GM19452 (cell line): ENCODE data around the gene TMEM61.

Experiments used
- ATAC-seq: cut with Tn5 transposase; IDR thresholded peaks from one replicate; pipeline ENCODE4 v1.9.1; 2021; ENCODE audit not compliant: unreplicated experiment

The TMEM61 gene

DNA sequence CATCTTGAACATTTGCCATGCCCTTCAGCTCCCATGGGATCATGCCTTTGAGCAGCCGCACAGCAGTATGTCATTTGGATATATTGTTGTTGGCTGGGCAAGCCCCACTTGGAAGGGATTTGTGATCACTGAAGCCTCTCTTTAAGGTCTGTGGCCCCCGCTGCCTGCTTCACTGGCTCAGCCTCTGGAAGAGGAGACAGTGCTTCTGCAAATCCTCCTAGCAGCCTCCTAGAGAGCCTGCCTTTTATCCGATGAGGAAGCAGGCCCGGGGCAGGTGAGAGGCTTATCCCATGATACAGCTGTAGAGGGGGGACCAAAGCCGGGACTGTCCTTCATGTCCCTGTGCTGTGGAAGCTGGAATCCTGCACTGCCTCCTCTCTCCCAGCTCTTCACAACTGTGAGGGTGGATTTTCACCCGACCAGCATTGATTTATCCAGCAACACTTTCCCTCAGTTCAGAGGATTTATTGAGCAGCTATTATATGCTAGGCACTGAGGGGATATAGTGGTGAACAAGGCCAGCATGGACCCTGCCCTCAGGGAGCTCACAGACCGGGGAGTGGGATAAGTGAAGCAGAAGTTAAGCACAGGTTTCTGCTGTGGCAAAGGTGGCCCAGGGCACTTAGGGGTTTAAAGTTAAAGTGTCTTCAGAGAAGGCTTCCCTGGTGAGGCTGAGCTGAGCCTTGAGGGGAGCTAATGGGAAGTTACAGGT lies 3.9 kb downstream of the TMEM61 start:
- no peak for ATAC-seq

GRCh38 chr1:54985556-54985955 lies 5.1 kb downstream of the TMEM61 start:
- ATAC-seq: no peak

DNA sequence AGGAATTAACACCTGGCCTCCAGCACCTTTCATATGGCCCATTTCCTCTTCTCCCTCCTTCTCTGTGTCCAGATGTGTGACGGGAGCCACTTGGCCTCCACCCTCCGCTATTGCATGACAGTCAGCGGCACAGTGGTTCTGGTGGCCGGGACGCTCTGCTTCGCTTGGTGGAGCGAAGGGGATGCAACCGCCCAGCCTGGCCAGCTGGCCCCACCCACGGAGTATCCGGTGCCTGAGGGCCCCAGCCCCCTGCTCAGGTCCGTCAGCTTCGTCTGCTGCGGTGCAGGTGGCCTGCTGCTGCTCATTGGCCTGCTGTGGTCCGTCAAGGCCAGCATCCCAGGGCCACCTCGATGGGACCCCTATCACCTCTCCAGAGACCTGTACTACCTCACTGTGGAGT lies 5.6 kb downstream of the TMEM61 start:
- ATAC-seq: no peak

- ATAC-seq: no peak
Observed at GRCh38 chr1:54986533-54986932, 6.1 kb downstream of the TMEM61 start.

DNA sequence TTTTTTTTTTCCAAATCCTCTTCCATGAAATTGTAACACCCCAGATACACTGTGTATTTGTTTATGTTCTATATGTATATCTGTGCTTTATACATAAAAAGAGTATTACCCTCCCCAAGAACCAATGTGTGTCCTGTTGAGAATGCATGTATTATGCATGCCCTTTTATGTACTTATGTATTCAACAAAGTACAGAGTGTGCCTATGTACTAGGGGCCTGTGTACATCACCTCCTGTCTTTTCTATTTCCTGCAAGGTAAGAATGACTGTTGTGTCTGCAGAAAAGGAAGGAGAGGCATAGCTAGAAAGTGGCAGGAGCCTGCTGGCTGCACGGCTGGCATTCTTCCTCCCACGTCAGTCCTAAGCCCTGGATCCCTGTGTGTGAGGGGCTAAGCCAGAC lies 7.0 kb downstream of the TMEM61 start:
- ATAC-seq: no peak

- ATAC-seq: no peak
Observed at GRCh38 chr1:54987919-54988705, 7.7 kb downstream of the TMEM61 start.

DNA sequence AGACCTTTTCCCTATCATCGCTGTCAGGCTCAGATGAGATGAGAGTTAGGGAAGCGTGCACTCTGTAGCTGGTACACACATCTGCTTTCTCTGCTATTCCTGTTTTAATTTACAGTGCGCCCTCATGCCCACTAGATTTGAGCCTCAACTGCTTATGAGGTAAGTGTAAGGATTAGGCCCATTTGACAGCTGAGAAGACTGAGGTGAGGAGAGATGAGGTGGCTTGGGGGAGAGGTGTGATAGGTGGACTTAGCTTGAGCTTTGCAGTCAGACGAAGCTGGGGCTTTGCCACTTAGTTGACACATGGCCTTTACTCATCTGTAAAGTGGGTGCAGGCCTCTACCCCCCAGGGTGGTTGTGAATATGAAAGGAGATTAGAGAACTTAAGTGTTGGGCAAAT lies 8.5 kb downstream of the TMEM61 start:
- ATAC-seq: no peak

GRCh38 chr1:54989473-54989872 lies 9.0 kb downstream of the TMEM61 start:
- ATAC-seq: no peak

DNA sequence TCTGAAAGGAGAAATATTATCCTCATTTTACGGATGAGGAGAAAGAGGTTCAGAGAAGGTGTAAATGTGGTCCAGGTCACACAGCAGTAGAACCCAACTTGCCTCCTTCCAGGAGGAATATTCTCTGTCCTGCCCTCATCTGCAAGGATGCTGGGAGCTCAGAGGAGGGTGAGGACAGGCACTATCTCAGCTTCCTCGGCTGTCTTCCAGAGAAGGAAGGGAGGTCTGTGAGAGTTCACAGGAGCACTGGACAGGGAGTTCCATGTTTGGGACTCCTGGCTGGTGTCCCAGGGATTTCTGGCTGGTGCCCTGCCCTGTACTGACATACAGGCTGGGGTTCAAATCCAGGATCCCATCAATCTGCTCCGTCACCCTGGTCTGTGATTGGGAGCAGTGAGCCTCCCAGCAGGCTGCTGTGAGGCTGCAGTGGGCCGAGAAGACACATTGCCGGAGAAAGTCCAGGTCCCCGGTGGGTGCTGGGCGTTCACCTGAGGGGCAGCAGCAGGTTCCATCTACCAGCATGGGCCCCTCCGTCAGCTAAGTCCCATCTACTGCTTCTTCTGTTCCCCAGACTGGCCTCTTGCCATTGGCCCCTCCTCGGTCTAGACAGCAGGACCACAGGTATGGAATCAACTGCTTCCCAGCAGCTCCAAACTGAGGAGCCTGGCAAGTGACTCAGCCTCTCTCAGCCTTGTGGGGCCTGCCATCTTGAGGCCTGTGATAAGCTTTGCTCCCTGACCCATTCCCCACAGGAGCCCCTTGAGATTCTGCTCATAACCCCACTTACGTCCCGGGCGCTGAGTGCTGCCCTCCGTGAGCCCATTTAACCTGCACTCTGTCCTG lies 9.8 kb downstream of the TMEM61 start:
- no peak for ATAC-seq

DNA sequence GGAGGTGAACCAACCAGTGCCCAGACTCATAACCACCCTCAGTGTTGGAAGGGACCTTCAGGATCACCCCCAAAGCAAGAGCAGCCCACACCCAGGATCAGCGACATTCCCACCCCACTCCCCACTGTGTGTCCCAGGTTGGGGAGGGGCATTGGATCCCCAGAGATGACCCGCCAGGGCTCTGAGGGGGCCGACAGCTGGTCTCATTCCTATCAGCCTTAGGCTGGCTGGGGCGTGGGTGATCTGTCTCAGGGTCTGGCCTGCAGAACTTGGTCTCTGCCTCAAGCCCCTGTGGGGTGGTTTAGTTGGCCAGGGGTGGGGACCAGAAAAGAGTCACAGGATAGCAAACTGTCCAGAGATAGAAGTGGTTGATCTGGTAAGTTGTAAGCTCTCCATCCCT lies 10.5 kb downstream of the TMEM61 start:
- no peak for ATAC-seq

DNA sequence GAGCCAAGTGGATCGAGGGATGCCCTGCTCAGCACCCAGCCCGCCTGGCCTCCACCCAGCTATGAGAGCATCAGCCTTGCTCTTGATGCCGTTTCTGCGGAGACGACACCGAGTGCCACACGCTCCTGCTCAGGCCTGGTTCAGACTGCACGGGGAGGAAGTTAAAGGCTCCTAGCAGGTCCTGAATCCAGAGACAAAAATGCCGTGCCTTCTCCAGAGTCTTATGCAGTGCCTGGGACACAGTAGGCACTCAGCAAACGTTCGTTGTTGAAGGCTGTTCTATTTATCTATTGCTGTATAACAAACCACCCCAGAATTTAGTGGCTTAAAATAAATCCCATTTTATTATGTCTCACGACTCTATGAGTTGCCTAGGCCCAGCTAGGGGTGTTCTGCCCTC lies 11.5 kb downstream of the TMEM61 start:
- no peak for ATAC-seq

DNA sequence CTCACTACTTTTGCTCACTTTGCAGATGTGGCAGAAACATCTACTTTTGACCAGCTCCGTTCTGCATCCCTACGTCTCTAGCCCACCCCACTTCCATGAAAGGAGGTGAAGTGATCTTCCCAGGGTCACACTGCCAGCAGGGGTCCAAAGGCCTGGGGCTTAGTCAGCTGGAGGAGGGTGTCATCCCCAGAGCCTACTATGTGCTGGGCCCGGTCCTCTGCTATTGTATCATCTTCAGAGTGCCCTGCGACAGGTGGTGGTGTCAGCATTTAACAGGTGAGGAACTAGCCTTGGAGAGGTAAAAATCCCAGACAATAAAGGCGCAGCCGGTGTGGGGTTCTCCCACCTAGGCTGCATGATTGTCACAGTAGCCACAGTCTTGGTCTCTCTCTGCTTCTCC lies 12.7 kb downstream of the TMEM61 start:
- ATAC-seq: no peak

DNA sequence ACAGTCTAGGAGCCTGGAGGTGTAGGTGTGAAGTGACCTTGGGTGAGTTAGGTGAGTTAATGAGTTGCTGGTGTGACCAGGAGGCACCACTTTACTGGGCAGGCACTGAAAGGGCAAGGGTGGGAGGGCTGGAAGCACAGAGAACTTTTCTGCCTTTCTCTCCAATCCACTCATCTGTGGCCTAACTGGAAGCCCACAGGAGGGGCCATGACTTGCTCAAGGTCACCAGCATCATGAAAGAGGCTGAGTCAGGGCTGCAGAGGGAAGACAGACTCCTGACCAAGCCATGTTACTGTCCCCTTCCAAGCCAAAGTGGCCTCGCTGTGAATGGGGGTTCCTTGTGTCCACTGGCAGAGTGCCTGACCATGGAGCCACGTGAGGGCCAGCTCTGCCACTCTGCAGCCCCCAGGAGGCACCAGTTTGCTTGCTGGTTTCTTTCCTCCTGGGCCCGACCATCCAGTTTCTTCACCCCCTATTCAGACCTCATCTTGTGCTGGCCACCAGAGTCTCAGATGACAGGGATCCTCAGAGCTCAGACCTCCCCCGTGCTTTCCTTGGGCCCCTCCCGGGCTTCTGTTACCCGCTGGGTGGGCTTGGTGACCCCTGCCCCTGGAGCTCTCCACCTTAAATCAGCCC lies 14.0 kb downstream of the TMEM61 start:
- no peak for ATAC-seq

DNA sequence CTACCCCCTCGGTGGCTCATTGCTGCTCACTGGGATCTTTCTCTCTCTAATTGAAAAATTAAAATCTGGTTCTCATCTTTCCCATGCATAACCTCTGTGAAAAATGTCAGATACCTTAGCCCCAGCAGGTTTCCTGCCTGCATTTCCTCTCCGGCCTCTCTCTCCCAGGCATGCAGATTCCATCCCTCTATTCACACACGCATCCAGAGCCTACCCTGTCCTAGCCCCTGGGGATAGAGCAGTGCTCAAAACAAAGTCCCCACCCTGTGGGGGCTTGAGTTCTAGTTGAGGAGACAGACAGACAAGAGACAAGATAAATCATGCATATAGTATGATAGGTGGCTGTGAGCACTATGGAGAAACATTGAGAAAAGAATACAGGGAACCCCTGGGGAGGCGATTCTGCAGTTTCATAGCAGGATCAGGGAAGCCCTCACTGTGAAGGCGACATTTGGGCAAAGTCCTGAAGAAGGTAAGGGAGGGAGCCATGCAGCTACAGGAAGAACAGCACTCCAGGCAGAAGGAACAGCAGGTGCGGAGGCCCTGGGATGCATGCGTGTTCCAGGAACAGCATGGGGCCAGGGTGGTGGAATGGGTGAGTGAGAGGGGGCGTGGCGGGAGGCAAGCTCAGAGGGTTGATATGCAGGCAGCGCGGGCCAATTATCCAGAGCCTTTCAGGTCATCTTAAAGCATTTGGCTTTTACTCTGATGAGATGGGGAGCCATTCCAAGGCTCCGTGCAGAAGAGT lies 14.8 kb downstream of the TMEM61 start:
- no peak for ATAC-seq

GRCh38 chr1:54995835-54996234 lies 15.4 kb downstream of the TMEM61 start:
- ATAC-seq: no peak

GRCh38 chr1:54996359-54996868 lies 16.0 kb downstream of the TMEM61 start:
- ATAC-seq: peak; percentile 89

DNA sequence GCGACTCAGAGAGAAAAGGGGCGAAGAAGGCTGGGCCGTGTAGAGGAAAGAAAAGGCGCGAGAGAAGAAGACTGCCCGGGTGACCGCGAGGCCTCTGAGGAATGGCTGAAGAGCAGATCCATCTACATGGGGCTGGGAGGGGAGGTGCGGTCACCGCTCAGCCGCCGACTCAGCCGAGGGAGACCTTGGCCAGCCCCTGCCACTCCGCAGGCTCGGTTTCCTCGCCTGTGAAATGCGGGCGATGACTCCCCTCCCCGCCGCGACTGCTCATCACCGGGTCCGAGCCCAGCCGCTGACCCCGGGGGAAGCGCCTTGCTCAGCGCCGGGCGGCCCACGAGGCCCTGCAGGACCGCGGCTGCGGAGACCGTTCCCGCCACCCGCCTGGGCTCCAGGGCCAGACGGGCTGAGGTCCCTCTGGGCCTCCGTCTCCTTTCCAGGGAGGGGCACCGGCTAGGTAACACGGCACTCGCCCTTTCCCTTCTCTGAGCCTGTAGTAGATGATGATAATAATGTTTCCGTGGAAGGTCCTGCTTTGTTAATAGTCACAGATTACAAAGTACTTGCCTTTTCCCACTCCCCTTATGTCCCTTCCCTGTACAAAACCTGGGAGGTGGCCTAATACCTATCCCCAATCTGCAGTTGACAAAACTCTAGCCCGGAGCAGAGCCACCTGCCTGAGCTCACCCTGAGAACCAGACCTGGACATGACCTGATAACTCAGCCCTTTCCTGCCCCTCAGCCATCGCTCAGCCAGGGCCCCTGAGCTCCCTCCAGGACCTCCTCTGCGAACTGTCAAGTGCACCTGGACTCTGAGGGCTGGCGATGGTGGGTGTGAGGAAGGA lies 16.7 kb downstream of the TMEM61 start:
- ATAC-seq: no peak

DNA sequence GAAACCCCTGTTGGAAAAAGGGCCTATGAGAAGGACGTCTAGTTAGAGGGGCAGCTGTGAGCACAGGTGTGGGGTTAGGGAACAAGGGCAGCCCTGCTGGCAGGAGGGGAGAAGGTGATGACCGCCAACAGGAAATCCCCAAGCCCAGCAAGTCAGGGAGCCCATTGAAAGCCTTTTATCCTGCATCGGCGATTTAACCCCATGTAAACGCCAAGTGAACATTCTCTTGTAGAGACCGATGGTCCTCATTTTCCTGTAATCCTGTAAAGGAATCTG lies 17.2 kb downstream of the TMEM61 start:
- ATAC-seq: no peak

GRCh38 chr1:54998100-54998499 lies 17.7 kb downstream of the TMEM61 start:
- ATAC-seq: no peak

DNA sequence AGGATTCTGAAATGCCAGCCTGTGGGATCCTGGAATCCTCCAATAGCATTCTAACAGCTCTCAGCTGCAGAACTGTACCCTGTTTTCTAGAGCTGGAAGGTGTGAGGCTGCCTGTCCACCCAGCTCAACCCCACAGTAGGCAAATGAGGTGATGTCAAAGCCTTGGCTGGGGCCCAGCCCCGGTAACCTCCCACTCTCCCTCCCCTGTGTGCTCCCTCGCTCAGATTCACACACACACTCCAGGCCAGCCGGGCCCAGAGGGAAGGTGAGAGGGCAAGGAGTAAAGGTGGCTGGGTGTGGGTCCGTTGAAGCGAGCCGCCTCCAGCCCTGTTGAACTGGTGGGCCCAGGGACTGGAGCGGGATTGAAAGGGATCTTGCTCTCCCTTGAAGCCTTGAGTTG lies 18.2 kb downstream of the TMEM61 start, which contains the start of gene BSND:
Gene BSND, plus strand, starts transcription at position 257 of the 400 bp plus-strand sequence. CDS start 254 bp downstream, outside the sequence.
- no peak for ATAC-seq
